HG02588 (cell line): ENCODE results near the gene RAB11FIP4.

ENCODE experiments used
- ATAC-seq: cut with Tn5 transposase; IDR thresholded peaks from one replicate; pipeline ENCODE4 v1.9.1; 2021; ENCODE audit warnings: mild to moderate bottlenecking, moderate library complexity; ENCODE audit not compliant: unreplicated experiment

RAB11FIP4 gene

GRCh38 chr17:31537565-31538011 lies 146.1 kb downstream of the RAB11FIP4 start:
- ATAC-seq = no peak

GRCh38 chr17:31538080-31538762 lies 146.7 kb downstream of the RAB11FIP4 start:
- ATAC-seq = peak; percentile 57

- ATAC-seq = no peak
Observed at GRCh38 chr17:31540602-31541307, 149.3 kb downstream of the RAB11FIP4 start.

GRCh38 chr17:31541559-31541958 lies 150.1 kb downstream of the RAB11FIP4 start:
- ATAC-seq = no peak

GRCh38 chr17:31544186-31544585 lies 152.7 kb downstream of the RAB11FIP4 start:
- no peak for ATAC-seq

- ATAC-seq = no peak
Observed at GRCh38 chr17:31546650-31547049, 155.2 kb downstream of the RAB11FIP4 start.

DNA sequence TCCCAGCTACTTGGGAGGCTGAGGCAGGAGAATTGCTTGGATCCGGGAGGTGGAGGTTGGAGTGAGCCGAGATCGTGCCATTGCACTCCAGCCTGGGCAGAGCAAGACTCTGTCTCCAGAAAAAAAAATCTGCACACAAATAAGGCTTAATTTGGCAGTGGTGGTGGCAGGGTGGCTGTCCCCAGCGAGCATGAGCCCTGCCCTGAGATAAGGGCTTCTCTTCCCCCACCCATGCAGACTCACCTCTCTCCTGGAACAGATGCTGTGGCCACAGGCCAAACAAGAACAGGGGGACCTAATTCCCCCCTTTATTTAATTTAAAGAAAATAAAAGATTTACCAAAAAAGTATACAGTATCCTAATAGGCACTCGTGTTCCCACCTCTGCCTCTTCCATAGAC lies 157.2 kb downstream of the RAB11FIP4 start:
- no peak for ATAC-seq

DNA sequence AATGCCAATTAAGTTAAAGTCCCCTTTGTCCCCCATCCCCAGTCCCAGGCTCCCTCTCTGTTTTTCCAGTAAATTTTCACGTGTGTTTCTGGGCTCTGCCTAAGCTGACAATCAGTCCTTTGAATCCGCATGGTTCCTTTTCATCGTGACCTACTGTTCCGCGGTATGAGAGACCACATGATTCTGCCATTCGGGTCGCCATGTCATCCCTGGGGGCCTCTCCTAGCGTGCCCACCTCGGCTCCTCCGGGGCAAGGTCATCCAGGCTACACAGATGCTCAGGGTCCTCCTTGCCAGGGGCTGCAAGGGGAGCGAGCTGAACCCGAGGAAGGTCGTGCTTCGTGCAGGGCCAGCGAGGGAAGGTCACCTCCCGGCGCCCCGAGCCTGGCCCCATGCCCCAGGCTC lies 157.6 kb downstream of the RAB11FIP4 start:
- no peak for ATAC-seq

DNA sequence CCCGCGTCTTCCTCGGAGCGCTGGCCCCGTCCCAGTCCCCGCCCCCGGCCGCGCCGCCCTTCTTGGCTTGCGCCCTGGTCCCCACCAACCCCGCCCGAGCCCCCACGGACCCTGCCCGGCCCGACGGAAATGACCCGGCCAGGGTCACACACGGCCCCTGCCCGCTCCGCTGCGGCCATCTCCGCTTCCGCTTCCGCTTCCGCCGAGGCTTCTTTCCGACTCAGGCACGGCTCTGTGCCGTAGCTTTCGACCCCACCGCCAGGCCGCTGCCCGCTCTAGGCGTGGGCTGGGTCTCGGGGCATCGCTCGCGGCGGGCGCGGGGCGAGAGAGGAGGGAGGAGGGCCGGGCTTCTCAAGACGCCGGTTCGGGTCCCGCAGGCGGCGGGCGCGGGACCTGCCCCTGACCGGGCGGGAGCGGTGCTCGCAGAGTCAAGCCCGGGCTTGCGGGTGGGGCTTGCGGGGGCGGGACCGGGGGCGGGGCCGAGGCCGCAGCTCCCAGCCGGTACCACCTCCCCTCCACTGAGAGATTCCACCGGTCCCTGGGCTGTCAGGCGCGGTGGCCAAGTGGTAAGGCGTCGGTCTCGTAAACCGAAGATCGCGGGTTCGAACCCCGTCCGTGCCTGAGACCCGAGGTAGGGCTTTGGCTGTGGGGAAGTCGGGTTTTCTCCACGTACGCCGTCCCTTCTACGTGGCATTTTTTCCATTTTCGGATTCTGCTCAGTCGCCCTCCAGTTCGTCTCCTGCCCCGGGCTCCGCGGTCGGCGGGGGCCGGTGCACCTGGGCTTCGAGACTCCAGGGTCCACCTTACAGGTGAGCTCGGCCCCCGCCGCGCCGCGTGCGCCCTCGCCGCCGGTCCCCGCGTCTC lies 158.3 kb downstream of the RAB11FIP4 start:
- peak; percentile 70 for ATAC-seq

DNA sequence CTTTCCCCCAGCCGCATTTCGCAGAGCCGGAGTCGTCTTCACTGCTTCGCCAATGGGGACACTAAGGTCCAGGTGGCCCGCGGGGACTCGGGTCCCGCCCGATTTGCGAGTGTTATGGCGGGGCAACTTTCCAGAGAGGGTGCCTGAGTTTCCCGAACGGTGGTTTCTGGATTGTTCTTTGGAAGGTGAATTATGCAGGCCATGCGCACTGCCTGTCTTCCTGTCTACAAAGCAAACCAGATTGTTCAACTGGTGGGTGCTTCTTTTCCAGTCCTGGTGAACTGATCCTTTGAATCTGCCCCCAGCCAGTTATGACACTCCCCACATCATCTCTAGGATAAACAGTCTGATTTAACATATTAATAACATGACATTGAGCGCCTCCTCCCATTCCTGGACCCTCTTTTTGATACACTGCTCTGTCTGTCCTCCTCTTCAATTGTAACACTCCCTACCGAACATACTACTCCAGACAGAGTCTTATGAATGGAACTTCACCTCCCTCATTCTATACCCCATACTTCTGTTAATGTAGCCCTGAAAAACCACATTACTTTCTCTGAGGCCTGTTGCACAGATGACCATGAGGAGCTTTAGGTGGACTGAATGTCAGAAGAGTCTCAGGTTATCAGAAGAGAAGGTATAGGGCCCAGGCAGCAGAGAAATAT lies 159.0 kb downstream of the RAB11FIP4 start:
- ATAC-seq = no peak

DNA sequence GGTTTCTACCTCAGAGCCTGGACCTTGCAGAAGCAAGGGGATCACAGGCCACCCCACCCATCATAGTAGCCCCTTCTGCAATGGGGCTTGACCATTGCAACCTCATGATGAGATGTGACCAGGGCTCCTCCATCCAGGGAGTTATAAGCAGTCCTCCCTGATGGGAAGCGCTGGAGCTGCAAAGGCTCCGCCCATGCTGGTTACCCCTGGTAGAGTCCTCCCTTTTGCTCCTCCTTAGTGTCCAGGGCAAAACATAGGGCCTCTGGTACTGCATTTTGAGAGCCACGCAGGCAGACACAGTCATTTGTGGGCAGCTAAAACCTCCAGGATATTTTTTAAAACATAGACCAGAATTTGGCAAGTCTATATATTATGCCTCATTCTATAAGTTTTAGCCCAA lies 161.1 kb downstream of the RAB11FIP4 start:
- ATAC-seq = no peak

DNA sequence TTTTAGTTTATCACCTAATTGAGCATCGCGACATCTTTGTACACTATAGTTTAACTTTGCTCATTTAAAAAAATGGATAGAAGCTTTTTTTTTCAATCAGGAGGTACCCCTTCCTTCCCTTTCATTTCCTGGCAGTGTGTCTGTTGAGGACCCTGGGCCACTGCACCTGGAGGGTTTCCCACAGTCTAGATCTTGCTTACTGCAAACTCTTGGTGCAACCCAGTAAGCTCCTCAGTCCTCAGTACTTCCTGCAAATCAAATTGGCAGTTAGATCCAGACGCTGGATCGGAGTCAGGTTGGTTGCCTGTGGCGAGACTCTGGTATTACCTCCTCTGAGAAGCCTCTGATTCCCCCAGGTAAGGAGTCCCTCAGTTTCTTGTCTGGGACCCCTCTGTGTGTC lies 162.0 kb downstream of the RAB11FIP4 start:
- no peak for ATAC-seq

- no peak for ATAC-seq
Observed at GRCh38 chr17:31554930-31555329, 163.5 kb downstream of the RAB11FIP4 start.

- no peak for ATAC-seq
Observed at GRCh38 chr17:31556969-31557645, 165.6 kb downstream of the RAB11FIP4 start.

DNA sequence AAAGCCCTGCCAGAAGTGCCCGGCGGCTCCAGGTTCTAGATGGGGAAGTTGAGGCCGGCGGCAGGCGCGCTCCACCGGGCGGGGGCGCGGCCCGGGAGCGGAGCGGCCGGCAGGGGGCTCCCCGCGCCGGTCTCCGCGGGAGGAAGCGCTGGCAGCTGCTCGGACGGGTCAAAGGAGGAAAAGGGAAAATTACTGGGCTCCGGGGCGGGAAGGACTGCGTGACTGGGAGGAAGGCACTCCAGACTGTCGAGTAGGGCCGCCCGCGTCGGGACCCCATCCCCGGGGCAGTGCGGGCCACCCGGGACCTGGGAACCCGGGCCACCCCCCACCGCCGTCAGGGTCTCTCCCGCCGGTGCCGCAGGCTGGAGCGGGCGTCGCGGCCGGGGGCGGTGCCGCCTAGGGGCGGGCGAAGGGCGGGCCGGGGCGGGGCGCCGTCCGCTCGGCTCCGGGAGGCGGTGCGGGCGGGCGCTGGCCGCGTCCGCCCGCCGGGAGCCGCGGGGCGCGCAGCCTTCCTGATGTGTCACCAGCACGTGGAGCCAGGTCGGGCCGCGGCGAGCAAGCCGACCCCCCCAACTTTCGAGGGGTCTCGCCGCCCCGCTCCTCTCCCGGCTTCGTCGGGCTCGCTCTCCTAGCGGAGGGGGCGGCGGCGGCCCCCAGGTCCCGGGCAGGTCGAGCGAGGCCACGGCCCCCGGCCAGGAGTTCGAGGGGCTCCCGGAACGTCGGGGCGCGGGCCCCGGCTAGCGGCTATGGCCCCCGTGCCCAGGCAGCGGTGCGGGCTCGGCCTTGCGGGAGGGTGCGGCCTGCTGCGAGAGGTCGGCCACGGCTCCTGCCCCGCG lies 167.5 kb downstream of the RAB11FIP4 start:
- ATAC-seq = peak; percentile 62

GRCh38 chr17:31559584-31560501 lies 168.4 kb downstream of the RAB11FIP4 start:
- no peak for ATAC-seq

- no peak for ATAC-seq
Observed at GRCh38 chr17:31560616-31561235, 169.3 kb downstream of the RAB11FIP4 start.
